Measurements from ENCODE around the gene LSR.

DNA sequence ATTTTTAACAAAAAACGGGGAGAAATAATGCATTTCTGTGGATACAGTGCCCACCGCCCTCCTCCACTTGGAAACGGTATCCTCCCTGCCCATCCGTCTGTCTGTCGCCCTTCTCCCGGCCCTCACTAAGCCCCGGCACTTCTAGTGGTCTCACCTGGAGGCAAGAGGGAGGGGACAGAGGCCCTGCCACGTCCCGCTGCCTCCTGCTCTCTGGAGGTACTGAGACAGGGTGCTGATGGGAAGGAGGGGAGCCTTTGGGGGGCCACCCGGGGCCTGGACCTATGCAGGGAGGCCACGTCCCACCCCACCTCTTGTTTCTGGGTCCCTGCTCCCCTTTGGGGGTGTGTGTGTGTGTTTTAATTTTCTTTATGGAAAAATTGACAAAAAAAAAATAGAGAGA lies 30.6 kb downstream of the LSR start:
- TF ChIP-seq, protein P1, sequence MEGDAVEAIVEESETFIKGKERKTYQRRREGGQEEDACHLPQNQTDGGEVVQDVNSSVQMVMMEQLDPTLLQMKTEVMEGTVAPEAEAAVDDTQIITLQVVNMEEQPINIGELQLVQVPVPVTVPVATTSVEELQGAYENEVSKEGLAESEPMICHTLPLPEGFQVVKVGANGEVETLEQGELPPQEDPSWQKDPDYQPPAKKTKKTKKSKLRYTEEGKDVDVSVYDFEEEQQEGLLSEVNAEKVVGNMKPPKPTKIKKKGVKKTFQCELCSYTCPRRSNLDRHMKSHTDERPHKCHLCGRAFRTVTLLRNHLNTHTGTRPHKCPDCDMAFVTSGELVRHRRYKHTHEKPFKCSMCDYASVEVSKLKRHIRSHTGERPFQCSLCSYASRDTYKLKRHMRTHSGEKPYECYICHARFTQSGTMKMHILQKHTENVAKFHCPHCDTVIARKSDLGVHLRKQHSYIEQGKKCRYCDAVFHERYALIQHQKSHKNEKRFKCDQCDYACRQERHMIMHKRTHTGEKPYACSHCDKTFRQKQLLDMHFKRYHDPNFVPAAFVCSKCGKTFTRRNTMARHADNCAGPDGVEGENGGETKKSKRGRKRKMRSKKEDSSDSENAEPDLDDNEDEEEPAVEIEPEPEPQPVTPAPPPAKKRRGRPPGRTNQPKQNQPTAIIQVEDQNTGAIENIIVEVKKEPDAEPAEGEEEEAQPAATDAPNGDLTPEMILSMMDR (conservative IDR thresholded peaks at IDR 0.05; ENCODE audit: low read depth, low read length) = no peak
- TF ChIP-seq POLR2A (IDR thresholded peaks at IDR 0.05; ENCODE audit: low read depth, low read length) (no peak), RFX5 (IDR thresholded peaks at IDR 0.05; ENCODE audit: low read depth, low read length) (no peak), BHLHE40 (IDR thresholded peaks at IDR 0.05; ENCODE audit: low read depth, low read length) (no peak)

All from IMR-90 (cell line).